Neural progenitor cell (in vitro differentiated cells): ENCODE measurements around the gene INPP5D.

Experiments
- EZH2 ChIP-seq: fragments of 200-600 bp; sonication (generic); IDR thresholded peaks from 2 replicates; pipeline ENCODE4 v1.6.1; 2017; ENCODE audit warnings: antibody characterized with exemption, mild to moderate bottlenecking, moderate library complexity
- EZH2phosphoT487 ChIP-seq: fragments of 200-600 bp; sonication (generic); IDR thresholded peaks from 2 replicates; pipeline ENCODE4 v1.6.1; 2017; ENCODE audit warnings: antibody characterized with exemption
- TF ChIP-seq, protein P1 (sequence below): fragments of 200-600 bp; sonication (generic); IDR thresholded peaks from 2 replicates; pipeline ENCODE4 v1.5.1; 2017; ENCODE audit warnings: antibody characterized with exemption, mild to moderate bottlenecking

DNA sequence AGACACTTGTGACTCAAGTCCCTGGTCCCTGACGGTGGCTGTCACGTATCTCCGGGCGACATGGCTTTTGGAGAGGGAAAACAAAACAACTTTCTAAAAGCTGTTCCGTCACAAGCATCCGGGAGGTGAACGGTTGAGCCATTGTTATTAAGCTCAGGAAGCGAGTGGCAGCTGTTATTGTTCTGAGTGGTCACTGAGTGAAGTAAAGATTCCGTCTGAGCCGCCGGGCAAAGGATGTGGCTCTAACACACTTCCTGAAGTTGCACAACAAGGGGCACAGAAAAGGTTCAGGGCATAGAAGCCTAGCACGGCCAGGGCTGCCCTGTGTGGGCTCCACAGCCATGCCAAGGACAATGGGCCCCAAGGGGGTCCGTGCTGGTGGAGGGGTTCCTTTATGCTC is 24.3 kb downstream of the INPP5D start:
- TF ChIP-seq, protein P1, sequence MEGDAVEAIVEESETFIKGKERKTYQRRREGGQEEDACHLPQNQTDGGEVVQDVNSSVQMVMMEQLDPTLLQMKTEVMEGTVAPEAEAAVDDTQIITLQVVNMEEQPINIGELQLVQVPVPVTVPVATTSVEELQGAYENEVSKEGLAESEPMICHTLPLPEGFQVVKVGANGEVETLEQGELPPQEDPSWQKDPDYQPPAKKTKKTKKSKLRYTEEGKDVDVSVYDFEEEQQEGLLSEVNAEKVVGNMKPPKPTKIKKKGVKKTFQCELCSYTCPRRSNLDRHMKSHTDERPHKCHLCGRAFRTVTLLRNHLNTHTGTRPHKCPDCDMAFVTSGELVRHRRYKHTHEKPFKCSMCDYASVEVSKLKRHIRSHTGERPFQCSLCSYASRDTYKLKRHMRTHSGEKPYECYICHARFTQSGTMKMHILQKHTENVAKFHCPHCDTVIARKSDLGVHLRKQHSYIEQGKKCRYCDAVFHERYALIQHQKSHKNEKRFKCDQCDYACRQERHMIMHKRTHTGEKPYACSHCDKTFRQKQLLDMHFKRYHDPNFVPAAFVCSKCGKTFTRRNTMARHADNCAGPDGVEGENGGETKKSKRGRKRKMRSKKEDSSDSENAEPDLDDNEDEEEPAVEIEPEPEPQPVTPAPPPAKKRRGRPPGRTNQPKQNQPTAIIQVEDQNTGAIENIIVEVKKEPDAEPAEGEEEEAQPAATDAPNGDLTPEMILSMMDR: no peak
- TF ChIP-seq EZH2 (no peak), EZH2phosphoT487 (no peak)
